ENCODE data around the gene CAMK1D.

DNA sequence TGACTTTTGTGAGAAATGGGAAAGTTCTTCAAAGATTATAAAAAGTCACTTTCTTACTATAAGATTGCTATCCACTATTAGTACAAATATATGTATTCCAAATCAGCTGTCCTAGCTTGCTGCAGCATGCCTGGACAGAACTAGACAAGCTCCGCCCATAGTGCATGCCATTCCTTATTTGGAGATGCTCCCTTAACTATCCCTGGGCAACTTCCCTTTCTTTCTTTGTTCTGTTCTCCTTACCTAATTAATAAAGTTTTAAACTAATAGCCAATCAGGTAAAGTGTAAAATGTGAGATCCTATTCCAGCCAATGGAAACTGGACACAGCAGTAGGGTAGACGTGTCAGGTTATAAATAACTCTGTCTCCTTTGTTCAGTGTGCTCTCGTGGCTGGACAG is 281.9 kb downstream of the CAMK1D start:
- TF ChIP-seq, protein P1, sequence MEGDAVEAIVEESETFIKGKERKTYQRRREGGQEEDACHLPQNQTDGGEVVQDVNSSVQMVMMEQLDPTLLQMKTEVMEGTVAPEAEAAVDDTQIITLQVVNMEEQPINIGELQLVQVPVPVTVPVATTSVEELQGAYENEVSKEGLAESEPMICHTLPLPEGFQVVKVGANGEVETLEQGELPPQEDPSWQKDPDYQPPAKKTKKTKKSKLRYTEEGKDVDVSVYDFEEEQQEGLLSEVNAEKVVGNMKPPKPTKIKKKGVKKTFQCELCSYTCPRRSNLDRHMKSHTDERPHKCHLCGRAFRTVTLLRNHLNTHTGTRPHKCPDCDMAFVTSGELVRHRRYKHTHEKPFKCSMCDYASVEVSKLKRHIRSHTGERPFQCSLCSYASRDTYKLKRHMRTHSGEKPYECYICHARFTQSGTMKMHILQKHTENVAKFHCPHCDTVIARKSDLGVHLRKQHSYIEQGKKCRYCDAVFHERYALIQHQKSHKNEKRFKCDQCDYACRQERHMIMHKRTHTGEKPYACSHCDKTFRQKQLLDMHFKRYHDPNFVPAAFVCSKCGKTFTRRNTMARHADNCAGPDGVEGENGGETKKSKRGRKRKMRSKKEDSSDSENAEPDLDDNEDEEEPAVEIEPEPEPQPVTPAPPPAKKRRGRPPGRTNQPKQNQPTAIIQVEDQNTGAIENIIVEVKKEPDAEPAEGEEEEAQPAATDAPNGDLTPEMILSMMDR (IDR thresholded peaks at IDR 0.05) = no peak
- no peak for TF ChIP-seq POLR2A (IDR thresholded peaks at IDR 0.05)

Measured in testis (tissue), 2 donors.